GM19463 (cell line): ENCODE results near the gene PEX6.
A peak's percentile ranks its signal among the peaks of the same experiment; 100 is the strongest.
"Not testable (repeated sequence)": the region's sequence is repeated elsewhere in the genome, so short reads cannot be mapped to it uniquely, and the experiment has no call there.

Source experiments
- ATAC-seq: cut with Tn5 transposase; IDR thresholded peaks from one replicate; pipeline ENCODE4 v1.9.1; 2021; ENCODE audit warnings: mild to moderate bottlenecking, moderate library complexity; ENCODE audit not compliant: unreplicated experiment

PEX6 gene

GRCh38 chr6:42998205-42998604 is 19.2 kb upstream of the PEX6 start:
- ATAC-seq, result not testable (repeated sequence)

- ATAC-seq, result no peak
These were observed 17.5 kb upstream of the PEX6 start for GRCh38 chr6:42996513-42996912.

- no peak for ATAC-seq
These were observed 14.5 kb upstream of the PEX6 start for GRCh38 chr6:42993445-42993844.

- no peak for ATAC-seq
These were observed 10.9 kb upstream of the PEX6 start for GRCh38 chr6:42989923-42990322.

- ATAC-seq, result no peak
These were observed 9.6 kb upstream of the PEX6 start for GRCh38 chr6:42988486-42989020.

- ATAC-seq, result no peak
These were observed 8.8 kb upstream of the PEX6 start for GRCh38 chr6:42987533-42988451.

GRCh38 chr6:42984924-42985475 is 6.0 kb upstream of the PEX6 start:
- ATAC-seq, result no peak

GRCh38 chr6:42984001-42984923 is 5.3 kb upstream of the PEX6 start, which contains the start of gene PPP2R5D:
Gene PPP2R5D, plus strand, starts transcription at chr6:42984570. Its CDS starts 108 bp downstream, at chr6:42984678.
- peak; percentile 91 for ATAC-seq

GRCh38 chr6:42981836-42982235 is 2.9 kb upstream of the PEX6 start:
- no peak for ATAC-seq

- ATAC-seq, result no peak
These were observed 669 bp upstream of the PEX6 start for GRCh38 chr6:42979523-42980177.

GRCh38 chr6:42978487-42978838 is 518 bp downstream of the PEX6 start:
- ATAC-seq, result peak; percentile 22

- no peak for ATAC-seq
These were observed 4.0 kb downstream of the PEX6 start for GRCh38 chr6:42974919-42975505.

GRCh38 chr6:42973926-42974325 is 5.1 kb downstream of the PEX6 start:
- no peak for ATAC-seq

GRCh38 chr6:42971746-42972327 is 7.1 kb downstream of the PEX6 start:
- ATAC-seq, result no peak

- ATAC-seq, result no peak
These were observed 7.9 kb downstream of the PEX6 start for GRCh38 chr6:42970871-42971612.

GRCh38 chr6:42969934-42970333 is 9.0 kb downstream of the PEX6 start:
- no peak for ATAC-seq

GRCh38 chr6:42969431-42969830 is 9.6 kb downstream of the PEX6 start:
- no peak for ATAC-seq

- ATAC-seq, result no peak
These were observed 10.2 kb downstream of the PEX6 start for GRCh38 chr6:42968783-42969182.

- no peak for ATAC-seq
These were observed 10.8 kb downstream of the PEX6 start for GRCh38 chr6:42968126-42968701.
